ENCODE data around the gene SAP30L.

GRCh38 chr5:154483654-154484392 lies 38.0 kb downstream of the SAP30L start:
- TF ChIP-seq CTCF (conservative IDR thresholded peaks at IDR 0.05; ENCODE audit: low read depth in 2 of 2) (no peak), REST (IDR thresholded peaks at IDR 0.05; ENCODE audit: unreplicated experiment) (no peak), ETS1 (IDR thresholded peaks at IDR 0.05) (no peak), POLR2AphosphoS5 (IDR thresholded peaks at IDR 0.05; ENCODE audit: low read depth) (no peak), EZH2 (IDR thresholded peaks at IDR 0.05; ENCODE audit: low read depth, unreplicated experiment) (peak; percentile 86), EZH2phosphoT487 (IDR thresholded peaks at IDR 0.05; ENCODE audit: unreplicated experiment) (no peak)
